ENCODE measurements around the gene SGTA. TPM values are rescaled to one million over a fixed set of nuclear protein-coding genes. Genes with fewer than 3 reads are reported as not detected.
A peak's percentile ranks its signal among the peaks of the same experiment; 100 is the strongest.

Gene SGTA
- total and polyA plus RNA-seq, 2 of the 13 experiments (the other 11 are each of a cell fraction or from before 2014, with no cell fraction given) = 43.9 to 47.4 TPM

GRCh38 chr19:2790557-2791271, 7.6 kb upstream of the SGTA start (continued):
- TF ChIP-seq ZNF142 (CRISPR knock-in tag; IDR thresholded peaks at IDR 0.05) = 0 out of 2 replicates have a peak, but pooled peaks have one; percentile 63
- TF ChIP-seq GMEB2 (CRISPR knock-in tag; IDR thresholded peaks at IDR 0.05; ENCODE audit: low read depth) = no peak
- no peak for TF ChIP-seq SNRNP70 (IDR thresholded peaks at IDR 0.05; ENCODE audit: low read depth, low read length)
- TF ChIP-seq ZNF414 (CRISPR knock-in tag; IDR thresholded peaks at IDR 0.05) = 0 out of 2 replicates have a peak, but pooled peaks have one; percentile 65
- no peak for TF ChIP-seq DNMT1 (CRISPR knock-in tag; IDR thresholded peaks at IDR 0.05)
- TF ChIP-seq ZFP37 (CRISPR knock-in tag; IDR thresholded peaks at IDR 0.05; ENCODE audit: borderline replicate concordance) = peak; percentile 53; the same call in 1 of the 2 replicates
- no peak for TF ChIP-seq LCORL (IDR thresholded peaks at IDR 0.05)
- peak; percentile 70; the same call in 1 of the 2 replicates for TF ChIP-seq LCORL (CRISPR knock-in tag; IDR thresholded peaks at IDR 0.05)
- TF ChIP-seq GMEB1 (CRISPR knock-in tag; IDR thresholded peaks at IDR 0.05; ENCODE audit: borderline replicate concordance) = no peak
- peak; percentile 78 for TF ChIP-seq PITX1 (CRISPR knock-in tag; IDR thresholded peaks at IDR 0.05)
- peak; percentile 92 for TF ChIP-seq HNF1B (CRISPR knock-in tag; IDR thresholded peaks at IDR 0.05)
- peak; percentile 100 for TF ChIP-seq SKI (IDR thresholded peaks at IDR 0.05; ENCODE audit: partially characterized antibody)
- TF ChIP-seq EP300 (IDR thresholded peaks at IDR 0.05; ENCODE audit: low read depth in 2 of 2, low read length in 2 of 2) = 0 out of 4 replicates have a peak, but pooled peaks of 1 of the 2 experiments have one; percentile 46
- no peak for TF ChIP-seq EP300 (CRISPR knock-in tag; IDR thresholded peaks at IDR 0.05; ENCODE audit: borderline replicate concordance)
- TF ChIP-seq NONO (IDR thresholded peaks at IDR 0.05) = no peak
- peak; percentile 56 for TF ChIP-seq NONO (CRISPR knock-in tag; conservative IDR thresholded peaks at IDR 0.05)

Measured in HepG2 (cell line).